IMR-90 (cell line): Measurements from ENCODE around the gene CROCC.
"Not testable (repeated sequence)": the region's sequence is repeated elsewhere in the genome, so short reads cannot be mapped to it uniquely, and the experiment has no call there.

Experiments
- CEBPB ChIP-seq: IDR thresholded peaks from 2 replicates; pipeline ENCODE4 v1.6.1; 2012; ENCODE audit warnings: low read depth, low read length, improper control_type of control experiment
- ELK1 ChIP-seq: fragments of 150-350 bp; IDR thresholded peaks from 2 replicates; pipeline ENCODE4 v1.6.1; 2016; ENCODE audit warnings: low read depth, mild to moderate bottlenecking, low read length, moderate library complexity, borderline replicate concordance
- POLR2A ChIP-seq: IDR thresholded peaks from 2 replicates; pipeline ENCODE4 v1.6.1; 2012; ENCODE audit warnings: mild to moderate bottlenecking, low read depth, low read length
- RCOR1 ChIP-seq: IDR thresholded peaks from 2 replicates; pipeline ENCODE4 v1.6.1; 2012; ENCODE audit warnings: mild to moderate bottlenecking, low read length, improper control_type of control experiment; ENCODE audit not compliant: insufficient replicate concordance

- TF ChIP-seq RCOR1, CEBPB, POLR2A, ELK1: not testable (repeated sequence)
Measured at GRCh38 chr1:16936580-16936979, 14.8 kb downstream of the CROCC start.
